HTERT RPE-1 (cell line): ENCODE data around the gene SLC45A1.

Experiments used
- in situ Hi-C: fragments of 300-500 bp; cut with MboI; formaldehyde crosslinking; loops from 4 replicates; pipeline ENCODE4 v1.14.3; 2020; ENCODE audit warnings: low sequenced_read_pairs

Gene SLC45A1

DNA sequence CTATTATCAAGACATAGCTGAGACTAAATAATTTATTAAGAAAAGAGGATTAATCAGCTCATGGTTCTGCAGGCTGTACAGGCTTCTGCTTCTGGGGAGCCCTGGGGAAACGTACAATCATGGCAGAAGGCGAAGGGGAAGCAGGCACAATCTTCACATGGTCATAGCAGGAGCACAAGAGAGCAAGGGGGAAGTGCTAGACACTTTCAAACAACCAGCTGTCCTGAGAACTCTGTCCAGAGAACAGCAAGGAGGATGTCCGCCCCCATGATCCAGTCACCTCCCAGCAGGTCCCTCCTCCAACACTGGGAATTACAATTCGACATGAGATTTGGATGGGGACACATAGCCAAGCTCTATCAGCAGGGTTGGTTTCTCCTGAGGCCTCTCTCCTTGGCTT lies 10.3 kb upstream of the SLC45A1 start:
- in situ Hi-C loops = loop anchor here (25.0 kb wide), 1 partner anchor 320 kb away; no protein-coding TSS in a partner anchor

DNA sequence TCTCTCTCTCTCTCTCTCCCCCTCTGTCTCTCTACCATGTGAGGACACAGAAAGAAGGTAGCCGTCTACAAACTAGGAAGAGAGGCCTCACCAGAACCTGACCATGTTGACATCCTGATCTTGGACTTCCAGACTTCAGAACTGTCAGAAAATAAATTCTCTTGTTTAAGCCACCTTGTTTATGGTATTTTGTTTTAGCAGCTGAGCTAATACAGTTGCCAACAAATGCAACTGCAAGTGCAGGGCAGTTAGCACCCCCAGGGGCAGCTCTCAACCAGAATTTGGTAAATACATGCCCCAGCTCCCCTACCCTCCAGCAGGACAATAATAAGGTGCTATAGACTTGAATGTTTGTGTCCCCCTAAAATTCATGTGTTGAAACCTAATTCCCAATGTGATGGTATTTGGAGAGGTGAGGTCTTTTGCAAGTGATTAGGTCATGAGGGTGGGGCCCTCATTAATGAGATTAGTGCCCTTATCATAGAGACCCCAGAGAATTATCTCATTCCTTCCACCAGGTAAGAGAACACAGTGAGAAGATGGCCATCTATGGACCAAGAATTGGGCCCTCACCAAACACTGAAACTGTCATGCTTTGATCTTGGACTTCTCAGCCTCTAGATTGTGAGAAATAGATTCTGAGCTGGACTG lies 6.7 kb upstream of the SLC45A1 start:
- in situ Hi-C loops = loop anchor here (25.0 kb wide), 1 partner anchor 324 kb away; no protein-coding TSS in a partner anchor

DNA sequence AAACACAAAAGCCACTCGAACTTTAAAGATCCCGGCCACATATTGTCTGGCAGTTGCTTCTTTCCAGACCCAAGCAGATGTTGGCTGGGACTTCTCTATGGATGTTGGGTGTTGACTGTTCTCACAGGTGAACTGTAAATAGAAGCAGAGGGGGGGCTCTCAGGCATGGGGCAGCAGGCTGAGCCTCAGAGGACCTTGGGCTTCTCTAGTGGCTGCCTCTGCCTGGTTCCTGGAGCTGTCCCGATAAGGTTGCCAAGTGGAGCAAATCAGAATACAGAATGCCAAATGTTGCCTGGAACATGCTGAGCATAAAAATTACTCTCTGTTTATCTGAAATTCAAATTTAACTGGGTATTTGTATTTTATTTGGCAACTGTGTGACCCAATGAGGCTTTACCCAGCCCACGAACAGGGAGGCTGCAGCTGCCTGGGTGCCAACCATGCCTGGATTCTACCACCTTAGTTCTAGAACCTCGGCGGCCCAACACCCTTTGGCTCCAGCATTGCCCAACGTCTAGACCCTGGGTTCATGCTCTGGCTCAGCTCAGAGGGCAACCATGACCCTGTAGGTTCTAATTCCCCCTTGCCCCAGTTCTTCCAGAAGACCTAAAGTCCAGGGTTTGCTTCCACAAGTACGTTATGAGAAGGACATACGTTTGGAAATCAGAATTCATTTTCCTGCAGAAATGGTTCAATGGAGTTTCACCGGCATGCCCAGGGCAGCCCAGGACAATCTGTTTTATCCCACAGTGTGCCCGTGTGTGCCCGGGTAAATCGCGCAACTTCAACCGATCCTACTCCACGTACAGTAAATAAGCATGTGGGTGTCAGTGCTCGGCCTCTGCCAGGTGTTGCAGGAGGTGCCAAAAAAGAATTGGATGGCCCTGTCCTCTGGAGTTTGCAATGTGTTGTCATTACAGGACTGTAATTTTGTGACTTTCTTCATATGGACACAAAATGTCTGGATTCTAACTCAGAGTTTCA lies 5.4 kb upstream of the SLC45A1 start:
- in situ Hi-C loops = loop anchor here (25.0 kb wide), 1 partner anchor 325 kb away; no protein-coding TSS in a partner anchor

DNA sequence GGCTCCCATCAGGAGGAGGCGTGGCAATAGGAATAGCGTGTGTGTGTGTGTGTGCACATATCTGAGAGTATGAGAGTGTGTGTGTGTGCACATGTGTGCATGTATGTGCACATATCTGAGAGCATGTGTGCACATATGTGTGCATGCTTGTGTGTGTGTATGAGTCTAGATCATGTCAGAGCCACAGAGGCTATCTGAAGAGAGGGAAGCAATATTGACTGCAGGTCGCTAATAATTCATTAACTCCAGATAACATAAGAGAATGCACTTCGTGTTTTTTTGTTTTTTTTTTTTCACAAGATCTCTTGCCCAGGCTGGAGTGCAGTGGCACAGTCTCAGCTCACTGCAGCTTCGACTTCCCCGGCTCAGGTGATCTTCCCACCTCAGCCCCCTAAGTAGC lies 4.7 kb upstream of the SLC45A1 start:
- in situ Hi-C loops = loop anchor here (25.0 kb wide), 1 partner anchor 326 kb away; no protein-coding TSS in a partner anchor

DNA sequence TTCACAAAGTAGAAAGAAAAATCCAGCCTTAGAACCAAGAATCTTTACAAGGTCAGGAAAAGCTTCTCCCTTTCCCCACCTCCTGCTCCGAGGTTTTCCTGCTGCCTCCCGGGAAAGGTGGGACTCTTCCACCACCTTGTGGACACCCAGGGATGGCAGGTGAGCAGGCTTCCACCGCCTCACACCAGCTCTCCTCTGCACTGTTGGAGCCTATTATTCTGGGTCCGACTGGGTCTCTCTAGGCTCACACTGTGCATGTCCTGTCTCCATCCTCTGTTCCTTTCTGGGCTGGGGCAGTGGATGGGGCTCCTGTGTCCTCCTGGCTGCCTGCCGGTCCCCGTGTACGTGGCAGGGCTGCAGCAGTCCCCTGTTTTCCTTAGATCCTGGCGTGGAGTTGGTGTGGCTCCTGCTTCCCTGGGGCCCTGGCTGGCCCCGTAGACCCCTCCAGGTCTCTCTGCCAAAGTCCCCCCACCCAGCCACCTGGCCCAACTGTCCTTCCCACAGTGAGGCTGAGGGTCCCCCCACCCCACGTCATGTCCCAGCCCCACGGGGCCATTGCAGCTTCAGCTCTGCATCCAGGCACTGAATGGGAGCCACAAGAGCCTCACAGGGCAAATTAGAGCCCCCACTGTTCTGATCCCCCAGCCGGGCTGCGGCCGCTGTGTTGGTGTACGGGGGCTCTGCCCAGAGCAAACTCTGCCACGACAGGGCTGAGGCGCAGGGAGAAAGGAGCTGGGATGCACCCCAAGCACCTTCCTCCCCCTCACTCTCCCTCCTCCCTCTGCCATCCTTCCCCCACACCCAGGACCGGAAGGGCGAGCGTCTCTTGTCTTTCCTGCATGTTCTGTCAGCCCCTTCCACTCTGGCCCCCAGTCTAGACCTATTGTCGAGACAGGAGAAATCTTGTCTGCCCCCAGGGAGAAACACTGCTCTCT lies 3.3 kb upstream of the SLC45A1 start:
- in situ Hi-C loops = loop anchor here (25.0 kb wide), 1 partner anchor 327 kb away; no protein-coding TSS in a partner anchor

DNA sequence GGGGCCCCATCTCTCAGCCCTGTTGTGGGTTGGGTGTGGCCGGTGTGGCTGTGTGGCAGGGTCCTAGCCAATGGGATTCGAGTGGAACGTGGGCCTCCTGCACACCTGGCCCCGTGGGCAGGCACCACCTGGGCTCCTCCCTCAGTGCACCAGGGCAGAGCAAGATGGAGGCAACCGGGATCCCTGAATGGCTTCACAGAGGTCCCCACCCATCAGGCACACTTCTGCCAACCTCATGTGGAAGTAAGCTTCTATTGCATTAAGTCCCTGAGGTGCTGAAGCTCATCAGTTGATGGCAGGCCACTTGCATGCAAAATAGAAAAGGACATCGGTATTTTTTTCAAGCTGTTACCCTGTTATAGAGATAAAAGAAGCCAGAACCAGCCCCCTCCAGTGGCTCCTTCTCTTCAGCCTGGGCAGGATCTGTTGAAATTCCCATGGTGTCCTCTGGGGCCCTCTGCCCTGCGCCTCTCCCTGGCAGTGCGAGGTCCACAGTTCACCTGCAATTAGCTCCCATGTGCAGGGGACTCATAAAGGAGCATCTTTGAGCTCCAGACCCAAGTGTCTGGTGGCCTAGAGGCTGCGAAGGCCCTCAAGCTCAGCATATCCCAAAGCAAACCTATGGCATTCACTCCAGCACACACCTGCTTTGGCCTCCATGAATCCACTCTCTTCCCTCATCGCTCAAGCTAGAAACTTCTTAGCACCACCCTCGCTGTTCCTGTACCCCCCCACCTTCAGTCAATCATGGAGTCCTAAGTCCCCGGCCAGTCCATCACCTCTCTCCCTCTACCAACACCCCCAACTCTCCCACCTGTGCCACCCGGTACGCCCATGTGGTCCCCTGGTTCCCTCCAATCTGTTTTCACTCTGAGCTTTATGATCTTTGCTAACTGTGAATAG lies 2.1 kb upstream of the SLC45A1 start:
- in situ Hi-C loops = loop anchor here (25.0 kb wide), 1 partner anchor 329 kb away; no protein-coding TSS in a partner anchor

DNA sequence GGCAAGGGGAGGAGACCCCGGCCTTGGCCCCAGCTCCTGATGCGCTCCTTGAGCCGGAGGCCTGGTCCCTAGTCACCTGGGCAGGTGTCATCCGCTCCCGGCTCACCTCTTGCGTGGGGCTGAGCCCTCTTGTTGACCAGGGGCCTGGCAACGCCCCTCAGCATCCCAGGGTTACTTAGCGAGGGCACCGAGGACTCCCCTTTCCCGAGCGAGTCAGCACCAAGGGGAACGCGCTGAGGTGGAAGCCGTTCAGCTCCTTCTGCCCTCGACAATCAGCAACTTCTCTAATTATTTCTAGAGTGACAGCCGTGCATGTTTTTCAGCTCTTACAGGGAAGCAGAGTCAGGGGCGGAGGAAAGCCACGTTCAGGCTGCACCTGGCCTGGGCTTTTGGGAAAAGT lies 522 bp downstream of the SLC45A1 start:
- in situ Hi-C loops = loop anchor here (25.0 kb wide), 1 partner anchor 331 kb away; no protein-coding TSS in a partner anchor

DNA sequence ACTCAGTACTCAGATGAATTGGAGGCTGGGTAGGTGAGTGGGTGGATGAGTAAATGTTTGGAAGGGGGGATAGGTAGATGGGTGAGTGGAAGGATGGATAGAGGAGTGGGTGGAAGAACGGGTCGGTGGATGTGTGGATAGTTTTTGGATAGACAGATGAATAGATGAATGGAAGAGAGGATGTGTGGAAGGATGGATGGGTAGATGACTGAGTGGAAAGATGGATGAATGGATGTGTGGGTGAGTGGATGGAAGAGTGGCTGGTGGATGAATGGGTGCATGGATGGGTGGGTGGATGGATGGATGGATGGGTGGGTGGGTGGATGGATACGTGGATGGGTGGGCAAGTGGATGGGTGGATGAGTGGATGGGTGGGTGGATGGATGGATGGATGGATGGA lies 3.7 kb downstream of the SLC45A1 start:
- in situ Hi-C loops = loop anchor here (25.0 kb wide), 1 partner anchor 334 kb away; no protein-coding TSS in a partner anchor

DNA sequence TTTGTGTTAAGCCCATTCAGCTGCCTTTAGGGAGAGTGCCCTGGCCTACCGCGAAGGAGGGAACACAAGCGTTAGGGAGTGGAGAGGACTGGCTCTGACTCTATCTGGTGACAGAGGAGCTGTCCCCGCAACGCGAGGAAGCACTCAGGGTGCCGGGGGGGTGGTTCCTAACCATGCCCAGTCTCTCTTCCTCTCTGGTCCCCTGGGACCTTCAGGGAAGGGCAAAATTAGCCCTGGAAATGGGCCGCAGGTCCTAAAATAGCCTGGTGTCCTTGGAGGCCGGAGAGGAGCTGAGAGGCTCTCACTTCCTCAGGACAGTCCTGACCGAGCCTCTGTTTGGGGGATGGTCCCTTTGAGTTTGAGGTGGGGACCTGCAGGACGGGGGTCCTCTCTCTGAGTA lies 5.8 kb downstream of the SLC45A1 start:
- in situ Hi-C loops = loop anchor here (25.0 kb wide), 1 partner anchor 336 kb away; no protein-coding TSS in a partner anchor

DNA sequence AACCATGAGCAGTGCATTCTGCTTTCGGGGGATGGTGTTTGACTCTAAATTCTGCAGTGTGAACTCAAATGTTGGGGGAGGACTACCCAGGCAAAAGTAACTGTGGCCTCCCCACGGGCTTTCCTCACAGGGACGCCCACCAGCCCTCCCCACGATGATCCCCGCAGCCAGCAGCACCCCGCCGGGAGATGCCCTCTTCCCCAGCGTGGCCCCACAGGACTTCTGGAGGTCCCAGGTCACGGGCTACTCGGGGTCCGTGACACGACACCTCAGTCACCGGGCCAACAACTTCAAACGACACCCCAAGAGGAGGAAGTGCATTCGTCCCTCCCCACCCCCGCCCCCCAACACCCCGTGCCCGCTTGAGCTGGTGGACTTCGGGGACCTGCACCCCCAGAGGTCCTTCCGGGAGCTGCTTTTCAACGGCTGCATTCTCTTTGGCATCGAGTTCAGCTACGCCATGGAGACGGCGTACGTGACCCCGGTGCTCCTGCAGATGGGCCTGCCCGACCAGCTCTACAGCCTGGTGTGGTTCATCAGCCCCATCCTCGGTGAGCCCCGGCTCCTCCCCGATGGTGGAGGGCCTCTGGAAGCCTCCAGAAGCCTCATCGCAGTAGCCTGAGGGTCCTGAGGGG lies 6.4 kb downstream of the SLC45A1 start:
- in situ Hi-C loops = loop anchor here (25.0 kb wide), 1 partner anchor 337 kb away; no protein-coding TSS in a partner anchor

DNA sequence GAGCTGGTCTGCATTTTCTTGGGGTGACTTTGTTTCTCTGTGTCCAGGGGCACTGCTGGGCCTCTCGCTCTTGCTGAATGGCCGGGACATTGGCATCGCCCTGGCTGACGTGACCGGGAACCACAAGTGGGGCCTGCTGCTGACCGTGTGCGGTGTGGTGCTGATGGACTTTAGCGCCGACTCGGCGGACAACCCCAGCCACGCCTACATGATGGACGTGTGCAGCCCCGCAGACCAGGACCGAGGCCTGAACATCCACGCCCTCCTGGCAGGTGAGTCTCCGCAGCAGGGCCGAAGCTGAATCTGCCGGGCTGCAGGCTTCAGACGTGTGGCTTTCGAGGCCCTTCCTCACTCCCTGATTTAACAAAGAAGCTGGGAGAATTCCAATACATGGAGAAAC lies 7.9 kb downstream of the SLC45A1 start:
- in situ Hi-C loops = no loop called here

DNA sequence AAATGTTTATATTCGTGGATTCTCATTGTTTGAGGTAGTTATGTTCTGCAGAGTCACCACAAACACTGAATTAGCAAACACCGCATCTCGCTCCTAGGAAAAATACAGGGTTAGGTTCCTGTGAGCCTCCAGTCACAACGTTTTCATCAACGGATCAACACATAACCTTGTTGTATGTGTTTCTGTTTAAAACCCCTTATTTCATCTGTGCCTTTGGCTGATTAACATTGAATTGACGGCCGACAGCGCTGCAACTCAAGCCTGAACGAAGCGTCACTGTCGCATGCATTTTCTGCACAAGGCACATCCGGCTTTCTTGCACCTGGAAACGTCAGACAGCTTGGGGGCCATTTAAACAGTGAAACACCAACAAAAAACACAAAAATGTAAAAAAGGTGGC lies 8.4 kb downstream of the SLC45A1 start:
- in situ Hi-C loops = no loop called here

DNA sequence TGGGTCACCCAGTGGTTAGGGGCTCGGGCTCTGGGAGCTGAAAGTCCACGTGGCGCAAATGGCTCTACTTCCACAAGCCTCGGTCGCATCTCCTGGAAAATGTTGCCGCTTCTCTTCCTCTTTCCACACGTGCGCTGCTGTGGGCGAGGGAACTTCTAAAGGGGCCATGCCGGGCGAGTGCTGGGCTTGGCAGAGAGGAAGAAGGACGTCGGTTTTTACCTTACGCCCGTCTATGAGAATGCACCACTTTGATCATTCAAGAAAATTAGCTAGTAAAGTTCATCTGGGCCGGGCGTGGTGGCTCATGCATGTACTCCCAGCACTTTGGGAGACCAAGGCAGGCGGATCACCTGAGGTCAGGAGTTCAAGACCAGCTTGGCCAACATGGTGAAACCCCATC lies 10.4 kb downstream of the SLC45A1 start:
- in situ Hi-C loops = no loop called here

DNA sequence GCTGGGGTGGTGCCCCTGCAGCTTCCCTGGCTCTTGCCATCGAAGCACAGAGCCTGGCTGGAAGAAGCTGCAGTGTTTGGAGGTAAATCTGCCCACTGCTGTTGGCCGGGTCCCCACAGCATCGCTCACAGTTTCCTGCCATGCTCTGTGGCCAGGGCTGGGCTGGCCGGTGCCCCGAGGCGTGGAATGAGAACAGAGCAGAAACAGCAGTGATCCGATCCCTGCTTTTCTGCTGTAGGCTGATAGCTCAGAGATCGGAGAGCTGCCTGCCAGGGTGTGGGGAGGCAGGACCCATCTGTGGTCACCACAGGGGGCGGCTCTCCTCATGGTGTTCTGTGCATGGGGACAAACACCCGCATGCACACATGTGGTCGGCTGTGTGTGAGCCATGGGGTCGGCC lies 11.5 kb downstream of the SLC45A1 start:
- in situ Hi-C loops = no loop called here

DNA sequence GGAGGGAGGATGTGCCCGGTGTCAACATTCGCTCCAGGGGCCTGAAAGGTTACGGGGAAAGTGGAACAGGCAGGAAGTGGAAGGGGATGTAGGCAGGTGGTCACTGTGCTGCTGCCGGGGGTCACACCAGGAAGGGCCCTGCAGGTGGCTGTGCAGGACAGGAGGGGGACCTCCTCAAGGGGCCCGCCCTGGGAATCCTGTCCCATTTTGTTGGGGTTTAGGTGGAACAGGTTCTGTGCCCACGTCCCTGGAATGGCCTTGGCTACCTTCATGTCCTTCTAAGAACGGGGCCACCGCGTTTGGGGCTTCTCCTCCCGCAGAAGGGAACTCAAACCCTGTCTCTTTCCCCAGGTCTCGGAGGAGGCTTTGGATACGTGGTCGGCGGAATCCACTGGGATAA lies 11.9 kb downstream of the SLC45A1 start:
- in situ Hi-C loops = no loop called here

DNA sequence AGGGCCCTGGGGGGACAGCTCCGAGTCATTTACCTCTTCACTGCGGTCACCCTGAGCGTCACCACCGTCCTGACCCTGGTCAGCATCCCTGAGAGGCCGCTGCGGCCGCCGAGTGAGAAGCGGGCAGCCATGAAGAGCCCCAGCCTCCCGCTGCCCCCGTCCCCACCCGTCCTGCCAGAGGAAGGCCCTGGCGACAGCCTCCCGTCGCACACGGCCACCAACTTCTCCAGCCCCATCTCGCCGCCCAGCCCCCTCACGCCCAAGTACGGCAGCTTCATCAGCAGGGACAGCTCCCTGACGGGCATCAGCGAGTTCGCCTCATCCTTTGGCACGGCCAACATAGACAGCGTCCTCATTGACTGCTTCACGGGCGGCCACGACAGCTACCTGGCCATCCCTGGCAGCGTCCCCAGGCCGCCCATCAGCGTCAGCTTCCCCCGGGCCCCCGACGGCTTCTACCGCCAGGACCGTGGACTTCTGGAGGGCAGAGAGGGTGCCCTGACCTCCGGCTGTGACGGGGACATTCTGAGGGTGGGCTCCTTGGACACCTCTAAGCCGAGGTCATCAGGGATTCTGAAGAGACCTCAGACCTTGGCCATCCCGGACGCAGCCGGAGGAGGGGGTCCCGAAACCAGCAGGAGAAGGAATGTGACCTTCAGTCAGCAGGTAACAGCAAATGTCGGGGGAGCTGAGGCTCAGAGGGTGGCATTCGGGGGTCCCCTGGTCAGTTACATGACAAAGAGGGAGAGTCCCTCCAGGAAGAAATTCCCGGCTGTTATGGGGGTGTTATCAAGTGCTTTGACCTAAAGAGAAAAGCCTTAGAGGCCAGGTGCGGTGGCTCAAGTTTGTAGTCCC lies 12.6 kb downstream of the SLC45A1 start:
- in situ Hi-C loops = no loop called here

DNA sequence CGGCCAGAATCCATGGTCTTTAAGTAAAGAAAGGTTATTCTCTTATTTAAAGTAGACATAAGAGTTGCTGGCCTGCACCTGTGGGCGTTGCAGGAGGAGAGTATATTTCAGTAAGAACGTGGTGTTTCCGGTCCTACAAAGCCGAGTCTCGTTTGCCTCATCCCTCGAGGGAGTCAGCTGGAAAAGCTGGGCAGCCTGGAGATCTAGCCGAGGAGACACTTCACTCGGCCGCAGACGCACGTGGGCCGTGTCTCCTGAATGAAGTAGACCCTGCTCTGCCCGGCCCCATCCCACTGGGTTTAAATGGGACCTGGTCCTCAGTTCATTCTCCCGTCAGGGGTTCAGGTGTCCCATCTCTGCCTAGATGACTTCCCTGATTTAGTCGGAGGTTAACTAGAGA lies 14.9 kb downstream of the SLC45A1 start:
- in situ Hi-C loops = no loop called here
